B cell (primary cell): ENCODE data around the gene PDIA2. TPM values are rescaled to one million over a fixed set of nuclear protein-coding genes. Genes with fewer than 3 reads are reported as not detected.

Experiments used
- ATAC-seq: fragments of 200-7000 bp; cut with Tn5 transposase; one replicate; pipeline ENCODE4 v1.10.0; 2021; ENCODE audit warnings: low read depth, mild to moderate bottlenecking, moderate number of reproducible peaks, moderate library complexity
- CTCF ChIA-PET: fragments of 350-600 bp; sonication (Branson Sonifier 250); formaldehyde crosslinking; loops from one replicate; lab custom pipeline; 2021; ENCODE audit warnings: antibody characterized with exemption, inconsistent platforms; lab: Charles Lee
- POLR2A ChIA-PET: fragments of 350-600 bp; sonication (Branson Sonifier 250); formaldehyde crosslinking; loops from one replicate; lab custom pipeline; 2021; ENCODE audit warnings: antibody characterized with exemption; lab: Charles Lee
- DNase-seq: peaks from one replicate; pipeline ENCODE4 v3.0.0; 2013
- H2AFZ ChIP-seq: 2 replicates; pipeline ENCODE4 v1.6.1; 2012; ENCODE audit warnings: mild to moderate bottlenecking, low read depth, low read length; ENCODE audit not compliant: insufficient read depth, poor library complexity, severe bottlenecking
- H3K27ac ChIP-seq, 2 donors: 1 replicate in 1 of 2; 2 replicates in 1 of 2; pipeline ENCODE4 v1.5.1; 2012 to 2013; ENCODE audit warnings: low read length in 2 of 2, mild to moderate bottlenecking in 2 of 2, moderate library complexity in 1 of 2
- H3K27me3 ChIP-seq, 4 experiments: fragments of 200-600 bp in 1 of 4; sonication (generic) in 1 of 4; replicated peaks in 1 of 4; 1 replicate in 2 of 4; 2 replicates in 2 of 4; pipeline versions ENCODE4 v1.6.1 to v1.7.0; 2013 to 2016; ENCODE audit warnings: low read length in 3 of 4, mild to moderate bottlenecking in 2 of 4, mixed read lengths in 1 of 4, moderate library complexity in 1 of 4; ENCODE audit not compliant: insufficient read depth in 4 of 4, control insufficient read depth in 3 of 4; ENCODE audit errors: control extremely low read depth in 1 of 4
- H3K36me3 ChIP-seq, 2 experiments: replicated peaks in 1 of 2; 1 replicate in 1 of 2; 2 replicates in 1 of 2; pipeline versions ENCODE4 v1.6.1 to v1.7.1; 2013; ENCODE audit warnings: low read length in 1 of 2; ENCODE audit not compliant: insufficient read depth in 2 of 2, control insufficient read depth in 1 of 2; ENCODE audit errors: control extremely low read depth in 1 of 2, extremely low read depth in 1 of 2
- H3K4me1 ChIP-seq, 2 donors: fragments of 200-600 bp in 1 of 2; sonication (generic) in 1 of 2; 1 replicate in 1 of 2; 2 replicates in 1 of 2; pipeline versions ENCODE4 v1.5.1 to v1.6.1; 2013 to 2017; ENCODE audit warnings: low read length in 2 of 2; ENCODE audit not compliant: control insufficient read depth in 2 of 2, insufficient read depth in 2 of 2
- H3K4me2 ChIP-seq: replicated peaks from 2 replicates; pipeline ENCODE3; 2012; ENCODE audit warnings: mild to moderate bottlenecking, low read depth, low read length; ENCODE audit not compliant: poor library complexity, severe bottlenecking
- H3K4me3 ChIP-seq, 5 experiments: fragments of 200-600 bp in 1 of 5; sonication (generic) in 1 of 5; 1 replicate in 3 of 5; 2 replicates in 2 of 5; pipeline versions ENCODE4 v1.5.1 to v1.7.0; 2011 to 2016; ENCODE audit warnings: low read length in 4 of 5, mild to moderate bottlenecking in 4 of 5, low read depth in 2 of 5, control low read depth in 1 of 5, moderate library complexity in 1 of 5; ENCODE audit not compliant: insufficient read depth in 1 of 5; ENCODE audit errors: control extremely low read depth in 1 of 5, extremely low read depth in 1 of 5
- H3K79me2 ChIP-seq: fragments of 200-600 bp; sonication (generic); one replicate; pipeline ENCODE4 v1.6.0; 2016; ENCODE audit warnings: low read length; ENCODE audit not compliant: control insufficient read depth, insufficient read depth
- H3K9ac ChIP-seq: fragments of 200-600 bp; sonication (generic); 2 replicates; pipeline ENCODE4 v1.6.1; 2017; ENCODE audit warnings: mild to moderate bottlenecking, low read length, moderate library complexity
- H3K9me3 ChIP-seq, 3 donors: one replicate each; pipeline versions ENCODE4 v1.6.1 to v1.7.1; 2013; ENCODE audit warnings: low read length in 2 of 3; ENCODE audit not compliant: control insufficient read depth in 2 of 3, insufficient read depth in 1 of 3; ENCODE audit errors: control extremely low read depth in 1 of 3
- H4K20me1 ChIP-seq: 2 replicates; pipeline ENCODE4 v1.6.0; 2012; ENCODE audit warnings: mild to moderate bottlenecking, low read length; ENCODE audit not compliant: insufficient read depth, control insufficient read depth, poor library complexity, severe bottlenecking
- H3K27ac Mint-ChIP-seq: one replicate; pipeline ENCODE4 v1.8.0; 2021; ENCODE audit warnings: mixed read lengths
- H3K27me3 Mint-ChIP-seq: one replicate; pipeline ENCODE4 v1.8.0; 2021; ENCODE audit warnings: mixed read lengths
- H3K4me1 Mint-ChIP-seq: one replicate; pipeline ENCODE4 v1.8.0; 2021; ENCODE audit warnings: mixed read lengths
- H3K4me3 Mint-ChIP-seq: one replicate; pipeline ENCODE4 v1.8.0; 2021; ENCODE audit warnings: mixed read lengths
- H3K9me3 Mint-ChIP-seq: one replicate; pipeline ENCODE4 v1.8.0; 2022; ENCODE audit warnings: mixed read lengths; ENCODE audit not compliant: insufficient read depth
- EZH2 ChIP-seq: IDR thresholded peaks from 2 replicates; pipeline ENCODE4 v1.6.1; 2012; ENCODE audit warnings: borderline replicate concordance, low read depth, mild to moderate bottlenecking, moderate library complexity, low read length; ENCODE audit not compliant: insufficient read depth, poor library complexity, severe bottlenecking
- WGBS: methylation state at CpG from one replicate; pipeline ENCODE4 v1.1.5; 2013; ENCODE audit warnings: missing lambda C conversion rate; ENCODE audit not compliant: insufficient coverage; 5-methylcytosine and 5-hydroxymethylcytosine counted together
- intact Hi-C: fragments of 100-400 bp; cut with micrococcal nuclease; formaldehyde crosslinking; loops from one replicate; pipeline ENCODE4 v1.10.0; 2022
- polyA plus RNA-seq: library from polyadenylated mRNA; depleted of rRNA; stranded (reverse); fragments of >200 nt; gene quantifications from 2 replicates; pipeline ENCODE4 v1.2.3, GENCODE V29; 2012
- total RNA-seq, 2 donors: library from RNA; stranded (reverse); fragments of 120-200 nt in 1 of 2; gene quantifications; 1 replicate in 1 of 2; 2 replicates in 1 of 2; pipeline versions ENCODE4 v1.2.3 to v1.2.4, GENCODE V29; 2013 to 2022
- TF ChIP-seq, protein P1 (sequence below): fragments of 200-600 bp; IDR thresholded peaks from one replicate; pipeline ENCODE4 v1.8.0; 2022; ENCODE audit warnings: antibody characterized with exemption, mild to moderate bottlenecking

Gene PDIA2
- total and polyA plus RNA-seq, 2 donors (not counting 1 experiment from before 2014, with no cell fraction given) = 0.06 TPM; not detected in 1

GRCh38 chr16:265002-265529 is 17.9 kb upstream of the PDIA2 start:
- CTCF ChIA-PET = no interaction called here
- intact Hi-C loops = no loop called here
- Histone ChIP-seq H3K27ac (no peak overlapping the region), H3K9ac (no peak overlapping the region), H3K27me3 (no peaks in the 10 kb centered on the region), H3K4me1 (no peaks in the 10 kb centered on the region), H3K4me3 (no peak overlapping the region), H3K79me2 (no peaks in the 10 kb centered on the region), H4K20me1 (no peaks in the 10 kb centered on the region), H3K4me2 (no peak overlapping the region), H3K36me3 (peaks cover 0 to 26% of the 10 kb centered on the region in 2 experiments), H3K9me3 (no peaks in the 10 kb centered on the region), H2AFZ (no peak overlapping the region)
- H3K9me3 Mint-ChIP-seq = no peaks in the 10 kb centered on the region
- WGBS = 93% methylated on average over 14 of the region's 14 CpGs
- no peak overlapping the region for H3K4me3 Mint-ChIP-seq
- H3K4me1 Mint-ChIP-seq = no peaks in the 10 kb centered on the region
- DNase-seq (no peak), ATAC-seq (no peak)
- no peak overlapping the region for H3K27ac Mint-ChIP-seq
- POLR2A ChIA-PET = no interaction called here
- TF ChIP-seq, protein P1, sequence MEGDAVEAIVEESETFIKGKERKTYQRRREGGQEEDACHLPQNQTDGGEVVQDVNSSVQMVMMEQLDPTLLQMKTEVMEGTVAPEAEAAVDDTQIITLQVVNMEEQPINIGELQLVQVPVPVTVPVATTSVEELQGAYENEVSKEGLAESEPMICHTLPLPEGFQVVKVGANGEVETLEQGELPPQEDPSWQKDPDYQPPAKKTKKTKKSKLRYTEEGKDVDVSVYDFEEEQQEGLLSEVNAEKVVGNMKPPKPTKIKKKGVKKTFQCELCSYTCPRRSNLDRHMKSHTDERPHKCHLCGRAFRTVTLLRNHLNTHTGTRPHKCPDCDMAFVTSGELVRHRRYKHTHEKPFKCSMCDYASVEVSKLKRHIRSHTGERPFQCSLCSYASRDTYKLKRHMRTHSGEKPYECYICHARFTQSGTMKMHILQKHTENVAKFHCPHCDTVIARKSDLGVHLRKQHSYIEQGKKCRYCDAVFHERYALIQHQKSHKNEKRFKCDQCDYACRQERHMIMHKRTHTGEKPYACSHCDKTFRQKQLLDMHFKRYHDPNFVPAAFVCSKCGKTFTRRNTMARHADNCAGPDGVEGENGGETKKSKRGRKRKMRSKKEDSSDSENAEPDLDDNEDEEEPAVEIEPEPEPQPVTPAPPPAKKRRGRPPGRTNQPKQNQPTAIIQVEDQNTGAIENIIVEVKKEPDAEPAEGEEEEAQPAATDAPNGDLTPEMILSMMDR = no peak
- H3K27me3 Mint-ChIP-seq = no peaks in the 10 kb centered on the region

DNA sequence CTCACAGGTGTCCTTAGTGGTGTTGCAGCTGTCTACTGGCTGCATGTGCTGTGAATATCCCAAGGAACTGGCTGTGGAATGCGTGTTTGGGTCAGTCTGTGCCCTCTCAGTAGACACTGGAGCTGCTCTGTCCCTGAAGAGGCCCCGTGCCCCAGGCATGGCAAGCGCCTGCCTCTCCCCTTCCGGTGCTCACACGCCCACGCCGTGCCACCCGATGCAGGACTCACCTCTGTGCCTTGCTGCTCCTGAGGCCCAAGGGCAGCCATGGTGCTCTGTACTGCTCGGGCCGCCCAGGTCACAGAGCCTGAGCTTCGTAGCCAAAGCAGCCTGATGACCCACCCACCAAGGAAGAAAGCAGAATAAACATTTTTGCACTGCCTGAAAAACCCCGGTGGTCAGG is 17.3 kb upstream of the PDIA2 start:
- ATAC-seq = no peak

More for the DNA sequence above, 17.3 kb upstream of the PDIA2 start:
- H3K4me1 ChIP-seq = no peaks in the 10 kb centered on the region
- H3K27ac ChIP-seq = no peak overlapping the region
- H3K4me2 ChIP-seq = no peak overlapping the region
- Mint-ChIP-seq H3K4me1 (no peaks in the 10 kb centered on the region), H3K9me3 (no peaks in the 10 kb centered on the region), H3K4me3 (no peak overlapping the region), H3K27me3 (no peaks in the 10 kb centered on the region), H3K27ac (peak overlapping the region; percentile 26)
- peaks cover 0 to 19% of the 10 kb centered on the region in 2 experiments for H3K36me3 ChIP-seq
- no peak for DNase-seq
- ChIA-PET POLR2A (no interaction called here), CTCF (no interaction called here)
- 88% methylated on average over 12 of the region's 12 CpGs for WGBS
- H3K27me3 ChIP-seq = no peaks in the 10 kb centered on the region
- no peaks in the 10 kb centered on the region for H4K20me1 ChIP-seq
- no peaks in the 10 kb centered on the region for H3K9me3 ChIP-seq
- TF ChIP-seq, protein P1 = no peak
- TF ChIP-seq EZH2 = no peak
- no peaks in the 10 kb centered on the region for H3K79me2 ChIP-seq
- H3K4me3 ChIP-seq = no peak overlapping the region
- H2AFZ ChIP-seq = no peak overlapping the region
- intact Hi-C loops = no loop called here
- H3K9ac ChIP-seq = no peak overlapping the region
